Central memory CD4-positive, alpha-beta T cell (primary cell): Measurements from ENCODE around the gene HOXC11.

ENCODE experiments used
- DNase-seq: peaks from one replicate; pipeline ENCODE4 v3.0.0; 2022

Gene HOXC11

GRCh38 chr12:54000116-54001114 lies 27.5 kb downstream of the HOXC11 start, which contains the start of gene HOXC9:
Gene HOXC9, plus strand, starts transcription at chr12:54000161. Its CDS starts 28 bp downstream, at chr12:54000189.
- no peak for DNase-seq

GRCh38 chr12:54001283-54002187 lies 28.6 kb downstream of the HOXC11 start:
- DNase-seq = no peak

GRCh38 chr12:54002278-54002914 lies 29.5 kb downstream of the HOXC11 start:
- DNase-seq = no peak

- no peak for DNase-seq
These were observed 30.0 kb downstream of the HOXC11 start for GRCh38 chr12:54002915-54003389.

DNA sequence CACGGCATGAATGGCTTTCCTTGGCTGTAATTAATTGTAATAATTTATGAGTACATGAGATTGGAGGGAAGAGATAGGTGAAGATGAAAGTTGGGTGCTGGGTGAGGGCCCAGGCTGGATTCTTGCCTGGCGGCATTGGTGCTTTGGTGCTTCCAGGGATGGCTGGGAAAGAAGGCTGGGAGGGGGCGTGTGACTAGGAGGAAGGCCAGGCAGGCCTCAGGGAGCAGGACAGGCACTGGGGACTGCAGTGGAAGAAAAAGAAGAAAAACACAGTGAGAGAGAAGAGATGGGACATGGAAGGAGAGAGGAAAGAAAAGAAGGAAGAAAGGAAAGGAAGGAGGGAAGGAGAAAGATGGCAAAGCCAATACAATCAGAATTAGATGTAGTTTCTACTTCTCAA lies 30.7 kb downstream of the HOXC11 start:
- DNase-seq = no peak

DNA sequence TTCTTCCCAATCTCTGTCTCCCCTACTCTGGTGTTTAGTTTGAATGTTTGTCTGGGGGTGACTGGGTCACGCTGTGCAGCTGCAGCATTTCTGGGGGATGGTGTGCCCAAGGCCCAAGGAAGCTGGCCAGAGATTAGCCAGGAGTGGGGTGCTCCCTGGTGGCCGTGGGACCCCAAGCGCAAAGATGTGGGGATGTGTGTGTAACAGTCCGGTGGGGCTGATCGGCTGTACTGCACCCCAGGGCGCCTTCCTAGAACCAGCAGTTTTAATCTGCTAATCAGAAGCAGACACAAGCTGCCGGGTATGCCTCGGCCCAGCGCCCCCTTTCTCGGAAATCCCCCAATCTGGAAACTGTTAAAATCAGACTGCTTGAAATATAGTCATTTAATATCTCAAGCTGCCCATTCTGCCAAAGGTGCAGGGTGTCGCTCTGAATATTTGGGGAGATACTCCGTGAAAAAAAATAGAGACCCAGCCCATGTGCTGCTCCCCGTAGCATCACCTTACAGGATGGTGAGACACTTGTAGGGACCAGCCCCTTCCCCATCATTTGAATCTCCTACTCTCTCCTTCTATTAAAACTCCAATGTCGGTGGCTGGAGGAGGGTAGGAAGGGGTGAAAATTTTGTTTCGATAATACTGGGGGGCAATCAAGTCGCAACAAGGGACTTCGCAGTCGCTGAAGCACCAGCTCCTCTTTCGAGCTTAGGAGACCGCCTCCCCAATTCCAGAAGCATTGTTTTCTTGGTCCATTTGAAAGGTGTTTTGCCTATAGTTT lies 31.3 kb downstream of the HOXC11 start:
- DNase-seq = no peak

DNA sequence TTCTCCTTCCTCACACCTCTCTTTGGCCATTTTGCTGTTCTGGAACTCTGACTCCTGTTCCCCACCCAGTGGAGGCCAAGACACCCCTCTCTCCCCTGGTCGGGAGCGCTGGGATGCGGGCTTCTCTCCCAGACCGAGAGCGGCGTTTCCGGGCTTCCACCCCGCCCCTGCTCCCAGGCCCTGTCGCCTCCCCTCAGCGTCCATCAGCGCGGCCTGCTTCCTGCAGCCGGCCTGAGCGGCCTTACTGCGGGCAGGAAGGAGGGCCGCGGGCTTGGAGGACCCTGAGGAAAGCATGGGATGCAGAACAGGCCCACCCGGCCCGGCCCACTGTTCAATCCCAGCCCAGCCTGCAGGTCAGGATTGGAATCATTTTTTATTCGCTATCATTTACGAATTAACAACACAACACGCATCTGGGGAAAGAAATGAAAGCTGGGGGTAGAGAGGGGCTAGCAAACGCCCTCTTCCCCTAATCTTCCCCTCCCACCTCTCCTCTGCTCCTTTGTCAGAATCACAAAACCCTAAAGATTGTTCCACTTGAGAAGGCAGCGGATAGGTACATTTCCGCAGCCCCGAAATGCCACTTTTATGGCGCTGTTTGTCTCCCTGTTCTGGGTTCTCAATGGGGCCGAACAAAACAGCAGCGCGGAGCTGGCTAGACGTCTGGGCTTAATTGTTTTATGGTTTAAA lies 32.1 kb downstream of the HOXC11 start:
- DNase-seq = no peak

- DNase-seq = no peak
These were observed 32.6 kb downstream of the HOXC11 start for GRCh38 chr12:54005531-54005852.

GRCh38 chr12:54005853-54006558 lies 33.1 kb downstream of the HOXC11 start:
- DNase-seq = peak; percentile 75

- DNase-seq = no peak
These were observed 33.8 kb downstream of the HOXC11 start for GRCh38 chr12:54006559-54007220.

- DNase-seq = no peak
These were observed 34.8 kb downstream of the HOXC11 start for GRCh38 chr12:54007538-54008259.

DNA sequence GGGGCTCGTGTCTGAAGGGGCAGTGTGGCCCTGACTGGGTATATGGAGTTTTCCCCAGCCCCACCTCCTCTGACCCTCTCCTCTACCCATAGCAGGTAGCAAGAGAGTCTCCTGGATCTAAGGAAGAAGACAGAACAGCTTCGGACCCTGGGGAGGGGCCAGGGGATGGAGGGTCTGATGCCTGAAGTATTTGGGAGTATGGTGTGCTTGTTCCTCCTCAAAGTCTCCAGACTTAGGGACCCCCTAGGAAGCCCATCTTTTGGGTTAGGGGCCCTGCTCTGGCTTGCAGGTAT lies 35.3 kb downstream of the HOXC11 start:
- DNase-seq = no peak

- DNase-seq = no peak
These were observed 36.5 kb downstream of the HOXC11 start for GRCh38 chr12:54009171-54010052.

- DNase-seq = no peak
These were observed 37.4 kb downstream of the HOXC11 start for GRCh38 chr12:54010053-54010971.

GRCh38 chr12:54010972-54011664 lies 38.2 kb downstream of the HOXC11 start:
- DNase-seq = no peak

DNA sequence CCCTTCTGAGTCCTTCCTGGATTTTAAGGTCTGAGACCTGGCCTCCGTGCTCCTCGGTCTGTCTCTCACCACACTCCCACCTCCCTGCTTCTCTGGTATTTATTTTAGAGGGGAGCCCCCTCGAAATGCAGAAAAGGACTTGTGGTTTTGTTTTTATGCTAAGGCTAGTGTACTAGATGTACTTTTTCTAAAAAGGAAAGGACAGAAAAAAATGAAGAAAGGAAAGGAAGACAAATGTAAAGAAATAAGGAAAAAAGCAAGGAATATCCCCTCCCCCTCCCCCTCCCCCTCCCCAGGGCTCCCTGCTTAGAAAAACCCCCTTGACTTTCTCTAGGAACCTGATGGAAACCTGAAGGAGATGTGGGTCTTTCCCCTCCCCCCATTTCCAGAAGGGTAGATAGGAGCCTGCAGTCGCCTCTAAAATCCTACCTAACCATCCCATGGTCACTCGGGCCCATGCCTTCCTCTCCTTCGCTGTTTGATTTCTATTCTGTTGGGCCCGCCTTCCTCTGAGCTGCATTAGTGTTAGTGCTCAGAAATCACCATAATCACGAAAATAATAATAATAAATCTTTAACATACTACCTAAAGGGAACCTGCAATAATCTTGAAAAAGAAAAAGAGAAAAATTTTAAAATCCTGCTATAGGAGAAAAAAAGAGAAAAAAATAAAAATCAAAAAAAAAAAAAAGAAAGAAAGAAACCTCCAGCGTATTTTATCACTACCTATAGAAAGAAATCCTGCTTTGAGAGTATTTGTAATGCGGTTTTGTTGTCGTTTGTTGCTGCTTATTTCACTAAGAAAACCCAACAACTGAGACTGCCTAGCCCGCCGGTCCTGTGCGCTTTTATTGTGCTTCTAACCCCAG lies 39.0 kb downstream of the HOXC11 start:
- DNase-seq = no peak
